GM18858 (cell line): ENCODE measurements around the gene PIK3R2.

Source experiments
- ATAC-seq: cut with Tn5 transposase; IDR thresholded peaks from one replicate; pipeline ENCODE4 v1.9.1; 2021; ENCODE audit not compliant: unreplicated experiment

The PIK3R2 gene

DNA sequence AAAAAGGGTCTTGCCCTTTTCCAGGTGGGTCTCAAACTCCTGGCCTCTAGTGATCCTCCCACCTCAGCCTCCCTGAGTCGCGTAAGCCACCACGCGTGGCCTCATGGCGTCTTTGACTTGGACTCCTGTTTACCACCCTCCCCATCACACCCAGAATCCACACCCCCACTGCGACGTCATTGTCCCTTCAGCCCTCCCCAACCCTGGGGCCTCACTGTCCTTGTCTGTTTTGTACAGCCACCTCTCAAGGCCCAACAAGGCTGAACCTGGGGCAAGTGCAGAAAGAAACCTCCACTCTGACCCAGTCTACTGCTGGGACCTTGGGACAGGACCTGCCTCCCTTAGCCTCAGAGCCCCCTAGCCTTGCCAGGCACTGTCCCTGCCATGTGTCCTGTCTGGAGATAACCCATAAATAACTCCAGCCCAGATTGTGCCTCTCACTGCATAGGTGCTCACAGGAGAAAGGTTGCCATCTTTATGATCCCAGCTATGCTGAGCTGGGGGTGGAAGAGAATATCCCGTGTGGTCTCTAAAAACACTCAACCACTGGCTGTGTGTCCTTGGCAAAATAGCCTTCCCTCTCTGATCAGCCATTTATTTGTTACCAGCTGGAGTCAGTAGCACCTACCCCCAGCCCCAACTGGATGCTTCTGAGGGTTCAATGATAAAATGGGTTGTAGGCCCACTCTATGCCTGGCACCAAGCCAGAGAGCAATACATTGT is 18.8 kb downstream of the PIK3R2 start:
- no peak for ATAC-seq

DNA sequence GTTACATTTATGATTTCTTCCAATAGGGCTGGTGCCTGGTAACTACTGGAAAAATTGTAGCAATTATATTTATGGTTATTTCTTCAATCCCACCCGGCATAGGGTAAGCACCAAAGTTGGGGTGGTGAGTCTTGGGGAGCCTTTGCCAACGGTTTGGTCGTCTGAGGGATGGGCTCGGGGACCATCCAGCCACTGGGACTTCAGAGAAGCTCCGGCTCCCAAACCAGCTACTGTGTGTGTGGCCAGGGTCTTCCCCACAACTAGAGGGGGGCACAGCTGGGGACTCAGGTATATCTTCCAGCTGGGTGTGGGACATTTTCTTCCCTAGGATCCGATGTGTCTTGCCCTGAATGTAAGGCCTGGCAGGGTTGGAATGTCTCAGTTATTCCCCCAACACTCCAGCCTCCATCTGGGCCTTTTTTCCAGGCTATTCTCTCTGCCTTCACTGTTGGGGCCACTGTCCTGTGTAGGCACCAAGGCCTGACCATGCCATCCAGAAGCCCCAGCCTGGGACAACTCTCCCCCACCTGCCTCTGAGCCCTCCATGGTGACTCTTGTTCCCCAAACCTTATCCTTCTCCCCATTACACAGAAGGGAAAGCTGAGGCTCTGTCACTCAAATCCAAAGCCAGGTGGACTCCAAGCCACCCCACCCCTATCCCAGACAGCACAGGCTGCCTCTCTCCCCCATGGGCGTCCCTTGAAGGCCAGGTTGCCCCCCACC is 19.5 kb downstream of the PIK3R2 start:
- no peak for ATAC-seq

DNA sequence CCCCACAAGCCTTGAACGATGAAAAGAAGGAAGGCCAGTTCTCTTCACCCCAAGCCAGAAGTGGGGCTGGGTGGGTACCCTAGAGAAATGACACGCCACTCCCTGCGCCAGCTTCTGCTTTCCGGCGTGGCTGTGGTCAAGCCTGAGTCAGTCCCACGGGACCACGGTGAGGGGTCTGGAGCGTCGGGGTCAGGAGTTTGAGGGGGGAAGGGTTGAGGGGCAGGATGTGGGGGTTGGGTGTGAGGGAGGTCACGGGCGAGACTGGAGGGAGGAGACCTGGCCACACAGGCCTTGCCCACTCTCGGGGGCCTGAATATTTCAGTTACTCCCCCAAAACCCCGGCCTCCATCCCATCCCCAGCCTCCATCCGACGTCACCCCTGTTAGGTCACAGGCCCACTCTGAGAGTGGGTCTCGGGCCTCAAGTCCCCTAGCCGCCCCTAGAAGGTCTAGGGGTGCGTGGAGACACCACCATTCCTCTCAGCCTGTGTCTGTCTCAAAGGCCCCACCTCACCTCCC is 20.1 kb downstream of the PIK3R2 start:
- no peak for ATAC-seq

DNA sequence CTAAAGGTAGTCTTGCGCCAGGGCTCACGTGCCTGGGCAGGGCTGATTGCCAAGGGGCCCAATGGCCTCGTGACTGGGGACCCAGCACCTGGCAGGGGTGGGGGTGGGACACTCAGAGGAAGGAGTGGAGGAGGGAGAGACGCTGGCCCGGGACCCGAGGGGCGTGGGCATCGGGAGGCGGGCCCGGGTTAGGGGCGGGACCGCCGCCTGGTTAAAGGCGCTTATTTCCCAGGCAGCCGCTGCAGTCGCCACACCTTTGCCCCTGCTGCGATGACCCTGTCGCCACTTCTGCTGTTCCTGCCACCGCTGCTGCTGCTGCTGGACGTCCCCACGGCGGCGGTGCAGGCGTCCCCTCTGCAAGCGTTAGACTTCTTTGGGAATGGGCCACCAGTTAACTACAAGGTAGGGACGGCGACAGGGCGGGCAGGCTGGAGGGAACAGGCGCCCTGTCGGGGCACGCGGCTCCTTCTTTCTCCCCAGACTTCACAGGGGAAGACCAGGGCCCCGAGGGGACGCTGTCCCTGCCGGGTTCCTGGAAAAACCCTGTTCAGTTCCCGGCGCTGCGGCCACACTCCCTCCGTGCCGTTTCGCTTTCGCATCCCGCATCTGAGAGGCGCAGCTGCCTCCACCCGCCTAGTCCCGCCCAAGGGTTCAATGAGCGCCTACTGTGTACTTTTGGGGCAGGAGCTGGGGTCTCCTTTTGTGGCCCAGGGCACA is 20.8 kb downstream of the PIK3R2 start, which contains the start of gene IFI30:
IFI30 (plus strand) TSS at position 242 of the 717 bp plus-strand sequence; CDS start at position 271, 29 bp downstream.
- ATAC-seq = no peak

DNA sequence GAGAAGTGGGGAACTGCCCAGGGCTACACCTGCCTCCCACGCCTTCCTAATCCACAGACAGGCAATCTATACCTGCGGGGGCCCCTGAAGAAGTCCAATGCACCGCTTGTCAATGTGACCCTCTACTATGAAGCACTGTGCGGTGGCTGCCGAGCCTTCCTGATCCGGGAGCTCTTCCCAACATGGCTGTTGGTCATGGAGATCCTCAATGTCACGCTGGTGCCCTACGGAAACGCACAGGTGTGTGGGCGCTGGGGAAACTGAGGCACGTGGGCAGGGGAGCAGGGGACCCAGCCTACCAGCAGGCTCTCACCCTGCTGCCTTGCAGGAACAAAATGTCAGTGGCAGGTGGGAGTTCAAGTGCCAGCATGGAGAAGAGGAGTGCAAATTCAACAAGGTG is 22.0 kb downstream of the PIK3R2 start:
- ATAC-seq = no peak

DNA sequence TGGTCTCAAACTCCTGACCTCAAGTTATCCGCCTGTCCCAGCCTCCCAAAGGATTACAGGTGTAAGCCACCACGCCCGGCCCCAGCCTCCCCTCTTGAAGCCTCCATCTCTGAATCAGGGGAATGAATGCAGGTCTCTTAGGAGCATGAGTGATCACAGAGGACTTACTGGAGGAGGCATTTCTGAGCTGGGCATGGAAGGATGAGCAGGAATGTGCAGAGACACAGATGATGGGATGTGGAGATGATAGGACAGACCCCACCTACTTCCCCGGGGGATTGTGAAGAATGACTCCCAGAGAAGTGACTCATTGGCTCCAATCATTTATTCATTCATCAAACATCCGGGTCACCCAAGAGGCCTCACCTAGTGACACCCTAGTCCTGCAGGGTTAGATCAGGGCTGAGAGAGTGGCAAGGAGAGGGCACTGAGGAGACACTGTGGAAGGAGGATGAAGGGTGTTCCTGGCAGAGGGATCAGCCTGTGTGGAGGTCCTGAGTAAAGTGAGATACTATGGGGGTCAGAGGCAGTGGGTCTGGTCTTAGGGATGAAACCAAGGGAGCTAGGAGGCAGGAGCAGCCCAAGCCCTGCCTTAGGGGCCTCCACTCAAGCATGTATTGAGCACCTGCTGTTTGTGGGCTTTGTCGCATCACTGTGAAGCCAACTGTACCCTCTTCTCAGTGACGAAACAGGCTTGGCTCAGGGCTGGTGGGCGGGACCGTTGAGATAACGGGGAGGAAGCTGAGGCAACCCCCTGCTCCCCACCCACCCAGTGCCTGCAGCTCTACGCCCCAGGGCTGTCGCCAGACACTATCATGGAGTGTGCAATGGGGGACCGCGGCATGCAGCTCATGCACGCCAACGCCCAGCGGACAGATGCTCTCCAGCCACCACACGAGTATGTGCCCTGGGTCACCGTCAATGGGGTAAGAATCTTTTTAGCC is 23.7 kb downstream of the PIK3R2 start:
- ATAC-seq = no peak

DNA sequence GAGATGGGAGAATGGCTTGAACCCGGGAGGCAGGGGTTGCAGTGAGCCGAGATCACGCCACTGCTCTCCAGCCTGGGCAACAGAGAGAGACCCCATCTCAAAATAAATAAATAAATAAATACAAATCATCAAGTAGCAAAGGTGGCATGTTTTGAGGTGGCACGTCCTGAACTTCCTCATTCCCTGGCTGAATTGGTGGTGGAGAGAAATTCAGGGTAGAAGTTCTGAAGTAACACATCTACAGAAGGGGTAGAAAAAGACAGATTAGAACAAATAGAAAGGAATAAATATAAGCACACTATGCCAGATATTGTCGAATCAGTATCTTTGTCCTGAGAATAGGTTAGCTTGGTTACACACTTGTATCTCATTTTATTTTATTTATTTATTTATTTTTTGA is 27.0 kb downstream of the PIK3R2 start:
- no peak for ATAC-seq

DNA sequence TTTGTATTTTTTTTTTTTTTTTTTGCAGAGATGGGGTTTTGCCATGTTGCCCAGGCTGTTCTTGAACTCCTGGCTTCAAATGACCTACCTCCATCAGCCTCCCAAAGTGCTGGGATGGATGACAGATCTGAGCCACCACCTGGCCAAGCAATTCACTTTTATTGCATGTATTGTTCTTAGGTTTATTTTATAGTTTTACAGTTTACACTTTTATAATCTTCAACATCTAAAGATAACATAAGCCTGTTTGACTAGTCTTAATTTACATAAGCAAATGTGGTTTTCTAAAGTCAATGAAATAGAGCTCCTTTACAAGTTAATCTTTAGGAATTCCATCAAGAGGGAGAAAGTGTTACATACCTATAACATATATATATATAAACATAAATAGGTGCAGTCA is 30.6 kb downstream of the PIK3R2 start:
- ATAC-seq = no peak

DNA sequence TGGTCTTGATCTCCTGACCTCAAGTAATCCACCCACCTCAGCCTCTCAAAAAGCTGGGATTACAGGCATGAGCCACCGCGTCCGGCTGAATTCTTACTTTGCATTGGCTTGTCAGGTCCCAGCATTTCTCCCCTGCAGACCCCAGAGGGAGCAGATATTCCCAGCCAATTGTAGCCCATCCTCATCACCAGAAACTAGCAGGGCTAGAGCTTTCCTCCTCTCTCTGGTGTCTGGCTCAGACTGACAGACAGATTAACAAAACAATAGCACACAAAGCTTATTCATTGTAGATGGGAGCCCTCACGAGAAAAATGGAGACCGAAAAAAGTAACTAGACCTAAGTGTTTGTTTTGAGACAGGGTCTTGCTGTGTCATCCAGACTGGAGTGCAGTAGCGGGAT is 32.6 kb downstream of the PIK3R2 start:
- ATAC-seq = no peak

DNA sequence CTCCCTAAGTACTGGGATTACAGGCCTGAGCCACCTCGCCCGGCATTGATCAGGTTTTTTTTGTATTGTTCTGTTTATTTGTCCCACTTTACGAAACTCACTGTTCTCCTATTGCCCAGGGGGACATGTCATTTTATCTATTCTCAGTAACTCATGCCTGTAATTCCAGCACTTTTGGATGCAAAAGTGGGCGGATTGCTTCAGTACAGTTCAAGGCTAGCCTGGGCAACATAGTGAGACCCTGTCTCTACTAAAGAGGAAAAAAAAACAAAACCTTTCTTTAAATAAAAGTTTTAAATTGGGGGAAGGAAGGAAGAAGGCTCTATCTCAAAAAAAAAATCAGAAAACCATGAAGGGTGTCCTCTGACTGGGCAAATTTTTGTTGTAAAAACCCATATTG is 37.3 kb downstream of the PIK3R2 start:
- no peak for ATAC-seq

DNA sequence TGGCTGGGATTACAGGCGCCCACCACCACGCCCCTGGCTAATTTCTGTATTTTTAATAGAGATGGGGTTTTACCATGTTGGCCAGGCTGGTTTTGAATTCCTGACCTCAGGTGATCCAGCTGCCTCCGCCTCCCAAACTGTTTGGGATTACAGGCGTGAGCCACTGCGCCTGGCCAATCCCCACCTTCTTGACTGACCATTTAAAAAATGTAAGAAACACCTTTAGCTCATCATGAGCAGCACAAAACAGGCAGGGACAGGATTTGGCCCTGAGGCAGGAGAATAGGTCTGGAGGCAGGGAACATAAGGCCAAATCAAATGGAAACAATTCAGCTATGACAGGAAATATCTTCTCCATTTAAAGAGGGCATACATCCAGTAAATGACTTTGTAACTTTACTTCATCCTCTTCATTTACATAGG is 38.7 kb downstream of the PIK3R2 start:
- no peak for ATAC-seq

DNA sequence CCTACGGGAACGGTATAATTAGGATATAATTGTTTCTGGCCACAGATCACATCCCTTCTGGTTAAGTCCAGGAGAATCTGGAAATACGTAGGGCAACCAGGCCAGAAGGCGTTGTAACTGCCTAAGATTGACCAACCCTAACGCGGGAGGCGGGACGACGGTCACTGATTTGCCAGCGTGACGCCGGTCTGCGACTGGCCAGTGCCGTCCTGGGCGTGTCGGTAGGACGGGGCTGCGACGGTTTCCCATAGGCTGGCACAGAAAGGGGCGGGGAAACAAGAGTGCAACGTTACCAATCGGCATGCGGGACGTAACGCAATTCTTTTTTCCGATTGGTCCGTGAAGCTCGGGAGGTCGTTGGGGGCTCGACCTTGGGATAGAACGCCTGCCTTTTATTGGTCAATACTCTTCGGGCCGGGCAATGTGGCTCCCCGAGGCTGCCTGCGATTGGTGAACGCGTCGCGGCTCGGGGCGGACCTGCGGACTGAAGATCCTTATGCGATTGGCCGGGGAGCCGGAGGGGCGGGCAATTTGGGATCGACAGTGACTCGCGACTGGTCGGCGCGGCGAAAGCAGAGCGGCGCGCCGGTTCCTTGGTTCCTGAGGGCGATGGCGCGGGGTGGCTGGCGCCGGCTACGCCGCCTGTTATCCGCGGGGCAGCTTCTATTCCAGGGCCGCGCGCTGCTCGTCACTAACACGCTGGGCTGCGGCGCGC is 39.9 kb downstream of the PIK3R2 start, which contains the start of gene MPV17L2:
MPV17L2 (plus strand) TSS at position 546 of the 715 bp plus-strand sequence; CDS start at position 610, 64 bp downstream.
- ATAC-seq = peak; percentile 68

DNA sequence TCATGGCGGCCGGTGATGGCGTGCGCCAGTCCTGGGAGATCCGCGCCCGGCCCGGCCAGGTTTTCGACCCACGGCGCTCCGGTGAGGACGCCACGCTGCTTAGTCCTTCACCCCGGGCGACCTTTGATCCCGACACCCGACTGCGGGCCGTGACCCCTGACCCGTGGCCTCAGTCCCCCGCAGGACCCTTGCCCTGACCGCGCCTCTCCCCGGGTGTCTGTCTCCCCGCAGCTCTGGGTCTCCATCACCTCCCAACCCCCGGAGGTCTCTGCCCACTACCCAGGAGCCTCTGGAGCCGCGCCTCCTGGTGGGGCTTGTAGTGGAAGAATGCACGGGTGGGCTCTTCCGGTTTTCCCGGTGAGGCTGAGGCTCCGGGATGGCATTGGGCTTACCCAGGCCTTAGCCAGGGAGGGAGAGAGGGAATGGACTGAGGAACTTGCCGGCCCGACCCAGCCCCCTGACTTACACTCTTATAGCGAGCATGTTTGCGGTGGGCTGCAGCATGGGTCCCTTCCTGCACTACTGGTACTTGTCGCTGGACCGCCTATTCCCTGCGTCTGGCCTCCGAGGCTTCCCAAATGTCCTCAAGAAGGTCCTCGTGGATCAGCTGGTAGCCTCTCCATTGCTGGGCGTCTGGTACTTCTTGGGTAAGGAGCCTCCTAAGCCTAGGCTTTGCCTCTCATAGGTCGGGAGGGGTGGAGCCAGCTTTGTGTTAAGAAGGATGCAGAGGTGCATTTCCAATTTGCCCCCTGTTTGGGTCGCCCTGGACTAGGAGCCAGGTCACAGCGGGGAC is 40.6 kb downstream of the PIK3R2 start:
- no peak for ATAC-seq

DNA sequence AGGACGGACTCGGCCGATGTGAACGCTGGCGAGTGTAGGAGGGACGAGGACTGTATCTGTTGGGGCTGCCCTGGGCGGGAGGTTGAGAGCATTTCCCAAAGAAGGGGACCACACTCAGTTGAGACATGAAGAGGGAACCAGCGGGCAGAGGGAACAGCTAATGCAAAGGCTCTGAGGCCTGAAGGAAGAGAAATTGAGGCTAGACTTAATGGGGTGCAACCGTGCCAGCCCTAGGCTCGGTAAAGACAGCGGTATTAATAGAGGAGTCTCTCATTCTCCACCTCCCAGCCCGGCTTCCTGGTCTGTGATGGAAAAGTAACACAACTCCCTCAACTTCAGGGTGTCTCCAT is 41.2 kb downstream of the PIK3R2 start:
- no peak for ATAC-seq

DNA sequence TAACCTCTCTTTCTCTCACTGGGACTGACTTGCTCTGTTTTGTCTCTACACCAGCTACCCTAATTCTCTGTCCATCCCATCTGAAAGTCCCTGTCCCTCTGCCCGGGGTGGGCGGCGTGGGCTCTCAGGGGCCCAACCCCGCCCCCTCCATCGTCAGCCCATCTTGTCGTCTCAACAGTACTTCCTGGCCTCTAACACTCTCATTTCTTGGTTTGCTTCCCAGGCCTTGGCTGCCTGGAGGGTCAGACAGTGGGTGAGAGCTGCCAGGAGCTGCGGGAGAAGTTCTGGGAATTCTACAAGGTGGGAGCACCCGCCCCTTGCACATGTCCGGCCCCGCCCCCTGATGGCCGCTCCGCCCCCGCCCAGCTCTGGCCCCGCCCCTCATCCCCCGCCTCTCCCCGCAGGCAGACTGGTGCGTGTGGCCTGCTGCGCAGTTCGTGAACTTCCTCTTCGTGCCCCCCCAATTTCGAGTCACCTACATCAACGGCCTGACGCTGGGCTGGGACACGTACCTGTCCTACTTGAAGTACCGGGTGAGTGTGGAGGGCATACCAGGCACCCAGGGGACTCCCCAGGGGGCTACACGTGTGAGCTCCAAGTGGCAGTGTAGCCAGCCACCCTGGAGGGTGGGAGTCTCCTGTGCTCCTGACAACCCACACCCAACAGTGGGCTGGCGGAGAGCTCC is 41.7 kb downstream of the PIK3R2 start:
- no peak for ATAC-seq

DNA sequence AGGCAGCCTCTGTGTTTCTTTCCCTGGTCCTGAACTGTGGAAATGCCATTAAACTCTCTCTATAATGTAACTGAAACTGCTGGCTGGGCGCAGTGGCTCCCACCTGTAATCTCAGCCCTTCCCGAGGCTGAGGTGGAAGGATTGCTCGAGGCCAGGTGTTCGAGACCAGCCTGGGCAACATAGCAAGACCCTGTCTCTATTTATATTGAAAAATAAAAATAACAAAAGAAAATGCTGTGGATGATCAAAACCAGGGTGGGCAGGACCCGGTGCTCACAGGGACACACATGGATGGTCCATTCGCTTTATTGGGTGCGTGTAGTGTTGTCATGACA is 43.5 kb downstream of the PIK3R2 start:
- ATAC-seq = no peak

DNA sequence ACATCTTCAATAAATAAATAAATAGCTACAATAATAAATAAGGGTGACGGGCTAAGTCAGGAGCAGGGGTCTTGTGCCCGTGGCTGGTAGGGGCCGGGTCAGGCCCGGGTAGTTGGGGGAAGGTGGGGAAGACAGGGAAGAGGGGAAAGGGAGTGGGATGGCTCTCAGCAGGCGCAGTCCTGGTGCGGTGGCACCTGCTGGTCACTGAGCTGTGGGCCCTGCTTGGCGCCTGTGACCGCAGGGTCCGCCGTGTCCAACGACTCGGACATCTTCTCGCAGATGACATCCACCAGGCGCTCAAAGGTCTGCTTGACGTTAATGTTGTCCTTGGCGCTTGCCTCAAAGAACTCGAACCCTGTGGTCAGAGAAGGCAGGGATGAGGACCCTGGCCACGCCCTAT is 44.3 kb downstream of the PIK3R2 start:
- ATAC-seq = no peak

DNA sequence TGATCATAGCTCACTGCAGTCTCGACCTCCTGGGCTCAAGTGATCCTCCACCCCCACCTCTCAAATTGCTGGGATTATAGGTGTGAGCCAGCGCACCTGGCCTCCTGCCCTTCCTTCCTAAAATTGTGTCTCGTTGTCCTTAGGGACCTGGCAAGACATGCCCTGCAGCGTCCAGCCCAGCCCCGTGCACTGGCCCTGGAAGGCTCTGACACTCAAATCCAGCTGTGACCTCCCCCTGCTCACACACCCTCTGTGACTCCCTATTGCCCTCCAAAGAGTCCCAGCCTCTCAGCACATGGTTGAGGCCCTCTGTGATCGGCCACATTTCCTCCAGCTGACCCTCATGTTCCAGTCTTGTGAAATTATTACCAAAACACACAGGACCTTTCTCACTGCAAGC is 45.0 kb downstream of the PIK3R2 start:
- no peak for ATAC-seq

DNA sequence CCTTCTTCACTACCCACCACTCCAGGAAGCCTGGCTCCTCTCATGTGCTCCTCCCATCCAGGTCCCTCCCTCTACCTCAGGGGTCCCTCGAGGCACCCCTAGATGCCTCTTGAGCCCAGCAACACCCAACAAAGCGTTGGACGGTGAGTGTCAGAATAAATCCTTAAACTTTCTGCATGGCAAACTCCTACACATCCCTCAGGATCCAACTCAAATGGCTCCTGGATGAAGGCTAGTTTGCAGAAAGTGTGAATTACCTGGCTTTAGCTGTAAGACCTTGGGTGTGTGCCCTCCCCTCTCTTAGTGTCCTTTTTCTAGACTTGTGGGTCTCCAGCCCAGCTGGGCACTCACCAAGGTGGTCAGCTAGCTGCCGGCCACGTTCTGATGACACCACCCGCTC is 45.4 kb downstream of the PIK3R2 start:
- no peak for ATAC-seq
